Endodermal cell (in vitro differentiated cells): ENCODE results near the gene TMEM250. TPM values are rescaled to one million over a fixed set of nuclear protein-coding genes. Genes with fewer than 3 reads are reported as not detected.

Source experiments
- DNase-seq: peaks from one replicate; pipeline ENCODE4 v3.0.0-alpha.2; 2017
- H3K27ac ChIP-seq: 2 replicates; pipeline ENCODE4 v1.5.1; 2013; ENCODE audit warnings: mild to moderate bottlenecking, low read depth, low read length, moderate library complexity
- H3K27me3 ChIP-seq: 2 replicates; pipeline ENCODE4 v1.6.1; 2013; ENCODE audit warnings: mild to moderate bottlenecking, low read length, moderate library complexity; ENCODE audit not compliant: insufficient read depth, control insufficient read depth, poor library complexity, severe bottlenecking
- H3K36me3 ChIP-seq: 2 replicates; pipeline ENCODE4 v1.7.0; 2013; ENCODE audit warnings: mild to moderate bottlenecking, low read length, moderate library complexity; ENCODE audit not compliant: control insufficient read depth, insufficient read depth
- H3K4me1 ChIP-seq: one replicate; pipeline ENCODE4 v1.7.0; 2013; ENCODE audit warnings: low read length; ENCODE audit not compliant: control insufficient read depth, insufficient read depth
- H3K4me3 ChIP-seq: 2 replicates; pipeline ENCODE4 v1.5.1; 2013; ENCODE audit warnings: mild to moderate bottlenecking, low read length, moderate library complexity
- H3K9ac ChIP-seq: 2 replicates; pipeline ENCODE4 v1.6.1; 2013; ENCODE audit warnings: mild to moderate bottlenecking, low read length, moderate library complexity; ENCODE audit not compliant: poor library complexity, severe bottlenecking; ENCODE audit errors: extremely low read depth
- H3K9me3 ChIP-seq: 2 replicates; pipeline ENCODE4 v1.6.1; 2013; ENCODE audit warnings: mild to moderate bottlenecking, low read length, moderate library complexity; ENCODE audit not compliant: control insufficient read depth
- H3K27ac Mint-ChIP-seq: 2 replicates; pipeline ENCODE4 v1.8.0; 2020; ENCODE audit warnings: mixed read lengths
- H3K27me3 Mint-ChIP-seq: 2 replicates; pipeline ENCODE4 v1.8.0; 2021; ENCODE audit warnings: mild to moderate bottlenecking, mixed read lengths; ENCODE audit not compliant: insufficient read depth
- H3K36me3 Mint-ChIP-seq: 2 replicates; pipeline ENCODE4 v1.8.0; 2020; ENCODE audit warnings: low read depth, mixed read lengths
- H3K4me1 Mint-ChIP-seq: 2 replicates; pipeline ENCODE4 v1.8.0; 2020; ENCODE audit warnings: mixed read lengths
- H3K4me3 Mint-ChIP-seq: 2 replicates; pipeline ENCODE4 v1.8.0; 2020; ENCODE audit warnings: mild to moderate bottlenecking, moderate library complexity, mixed read lengths
- H3K9me3 Mint-ChIP-seq: 2 replicates; pipeline ENCODE4 v1.8.0; 2020; ENCODE audit warnings: mild to moderate bottlenecking, mixed read lengths
- CTCF ChIP-seq: fragments of 200-600 bp; sonication (generic); conservative IDR thresholded peaks from 2 replicates; pipeline ENCODE4 v1.5.0; 2021; ENCODE audit warnings: antibody characterized with exemption, mild to moderate bottlenecking
- WGBS, 2 experiments: methylation state at CpG; one replicate each; pipeline versions ENCODE4 v1.1.5 to v1.1.7; 2013; ENCODE audit warnings: missing lambda C conversion rate in 2 of 2, mixed read lengths in 1 of 2; ENCODE audit not compliant: insufficient coverage in 1 of 2, insufficient read length in 1 of 2; 5-methylcytosine and 5-hydroxymethylcytosine counted together
- total RNA-seq, 2 donors: library from RNA; stranded (reverse); fragmentation: NEBNext Ultra II Directional in 1 of 2; extraction: Animal tissue kit (Norgen Biotek cat#: 25700) in 1 of 2; gene quantifications; 2 replicates in 1 of 2; 3 replicates in 1 of 2; pipeline ENCODE4 v1.2.1, GENCODE V29; 2021

The TMEM250 gene
- total RNA-seq, 2 donors from 2014 or later = 56.4 to 58.4 TPM

- H3K27ac ChIP-seq = no peak overlapping the region
- no peak for TF ChIP-seq CTCF
- 63 to 82% methylated on average over 6 to 12 of the region's 12 CpGs for WGBS, 2 experiments
- no peak overlapping the region for H3K9ac ChIP-seq
- H3K4me1 ChIP-seq = no peaks in the 10 kb centered on the region
- H3K36me3 Mint-ChIP-seq = no peaks in the 10 kb centered on the region
- no peaks in the 10 kb centered on the region for H3K27me3 Mint-ChIP-seq
- no peaks in the 10 kb centered on the region for H3K36me3 ChIP-seq
- H3K4me1 Mint-ChIP-seq = no peaks in the 10 kb centered on the region
- no peak for DNase-seq
- H3K9me3 ChIP-seq = peaks cover 4% of the 10 kb centered on the region
- no peak overlapping the region for H3K4me3 ChIP-seq
- no peak overlapping the region for H3K27ac Mint-ChIP-seq
- no peaks in the 10 kb centered on the region for H3K27me3 ChIP-seq
- peaks cover 13% of the 10 kb centered on the region for H3K9me3 Mint-ChIP-seq
- H3K4me3 Mint-ChIP-seq = no peak overlapping the region
Measured at GRCh38 chr9:136160381-136160841, 41.7 kb upstream of the TMEM250 start.

DNA sequence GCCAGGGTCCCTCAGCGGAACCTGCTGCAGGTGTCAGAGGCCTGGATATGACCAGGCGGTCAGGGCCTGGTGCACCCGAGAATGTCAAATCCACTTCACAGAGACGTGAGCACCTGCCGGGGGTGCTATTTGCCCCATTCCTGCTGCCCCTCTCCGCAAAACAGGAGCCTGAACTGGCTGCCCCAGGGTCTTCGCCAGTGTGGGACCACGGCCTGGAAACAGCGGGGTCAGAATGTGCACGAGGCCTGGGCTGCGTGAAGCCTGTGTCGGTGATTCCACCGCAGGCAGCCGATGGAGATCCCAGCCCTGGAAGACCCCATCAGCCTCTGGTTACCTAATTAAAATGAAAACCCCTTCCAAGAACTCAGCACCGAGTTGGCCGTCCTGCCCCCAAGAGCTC, 41.2 kb upstream of the TMEM250 start:
- Mint-ChIP-seq H3K4me3 (no peak overlapping the region), H3K36me3 (no peaks in the 10 kb centered on the region), H3K4me1 (no peaks in the 10 kb centered on the region), H3K27ac (no peak overlapping the region), H3K27me3 (no peaks in the 10 kb centered on the region), H3K9me3 (peaks cover 10% of the 10 kb centered on the region)
- no peak overlapping the region for H3K9ac ChIP-seq
- 89 to 91% methylated on average over 9 to 16 of the region's 16 CpGs for WGBS, 2 experiments
- H3K27me3 ChIP-seq = no peaks in the 10 kb centered on the region
- no peaks in the 10 kb centered on the region for H3K4me1 ChIP-seq
- H3K9me3 ChIP-seq = peaks cover 4% of the 10 kb centered on the region
- no peak for DNase-seq
- H3K27ac ChIP-seq = no peak overlapping the region
- H3K4me3 ChIP-seq = no peak overlapping the region
- no peak for TF ChIP-seq CTCF
- no peaks in the 10 kb centered on the region for H3K36me3 ChIP-seq

GRCh38 chr9:136157477-136158265, 39.0 kb upstream of the TMEM250 start:
- no peaks in the 10 kb centered on the region for H3K4me1 ChIP-seq
- DNase-seq = peak; percentile 43
- H3K27me3 Mint-ChIP-seq = no peaks in the 10 kb centered on the region
- no peak overlapping the region for H3K9ac ChIP-seq
- H3K27ac Mint-ChIP-seq = no peak overlapping the region
- H3K4me3 Mint-ChIP-seq = no peak overlapping the region
- no peak for TF ChIP-seq CTCF
- H3K9me3 ChIP-seq = no peaks in the 10 kb centered on the region
- H3K4me1 Mint-ChIP-seq = no peaks in the 10 kb centered on the region
- no peaks in the 10 kb centered on the region for H3K27me3 ChIP-seq
- H3K9me3 Mint-ChIP-seq = no peaks in the 10 kb centered on the region
- H3K27ac ChIP-seq = no peak overlapping the region
- 91 to 95% methylated on average over 15 to 20 of the region's 20 CpGs for WGBS, 2 experiments
- H3K36me3 Mint-ChIP-seq = no peaks in the 10 kb centered on the region
- no peaks in the 10 kb centered on the region for H3K36me3 ChIP-seq
- H3K4me3 ChIP-seq = no peak overlapping the region
